C4-2B (cell line): Measurements from ENCODE around the gene ACVR2B.
"Not testable (repeated sequence)": the region's sequence is repeated elsewhere in the genome, so short reads cannot be mapped to it uniquely, and the experiment has no call there.

Experiments used
- CTCF ChIP-seq: fragments of 450-650 bp; conservative IDR thresholded peaks from 2 replicates; pipeline ENCODE4 v1.5.1; 2017; ENCODE audit warnings: mild to moderate bottlenecking
- ZFX ChIP-seq: fragments of 450-650 bp; IDR thresholded peaks from 2 replicates; pipeline ENCODE4 v1.6.1; 2017

GRCh38 chr3:38433661-38434060 is 20.0 kb upstream of the ACVR2B start:
- TF ChIP-seq CTCF, ZFX: not testable (repeated sequence)
